ENCODE measurements around the gene TDRD9. TPM values are rescaled to one million over a fixed set of nuclear protein-coding genes. Genes with fewer than 3 reads are reported as not detected.

TDRD9 gene
- total RNA-seq, 1 experiment from 2014 or later, result 0.07 TPM

GRCh38 chr14:104025534-104025933 is 97.3 kb downstream of the TDRD9 start:
- Histone ChIP-seq H4K20me1 (ENCODE audit: low read length) (no peaks in the 10 kb centered on the region), H3K27me3 (ENCODE audit: low read length) (peaks cover 17% of the 10 kb centered on the region; the same call in 1 of the 2 replicates), H3K9me3 (ENCODE audit: low read length) (no peaks in the 10 kb centered on the region), H3K9me2 (replicated peaks; ENCODE audit: low read length) (no peaks in the 10 kb centered on the region), H3K4me1 (ENCODE audit: insufficient read depth, low read length) (no peaks in the 10 kb centered on the region), H3K4me3 (ENCODE audit: low read length) (no peak overlapping the region), H3K9ac (ENCODE audit: low read length) (no peak overlapping the region), H3F3A (ENCODE audit: low read length, unreplicated experiment) (no peaks in the 10 kb centered on the region), H3K79me2 (ENCODE audit: low read length) (no peaks in the 10 kb centered on the region), H3K4me2 (ENCODE audit: low read length) (no peak overlapping the region), H2AFZ (ENCODE audit: low read length) (no peak overlapping the region), H3K27ac (ENCODE audit: low read length) (no peak overlapping the region), H3K36me3 (ENCODE audit: low read depth, low read length) (no peaks in the 10 kb centered on the region)
- ATAC-seq (no peak), DNase-seq (no peak)
- ChIA-PET POLR2A (ENCODE audit: unreplicated experiment) (no interaction called here), CTCF (no interaction called here)
- no peak for TF ChIP-seq EZH2phosphoT487 (IDR thresholded peaks at IDR 0.05; ENCODE audit: borderline replicate concordance, low read length)
- TF ChIP-seq CTCF (conservative IDR thresholded peaks at IDR 0.05; ENCODE audit: low read depth, low read length), result no peak
- TF ChIP-seq EZH2 (IDR thresholded peaks at IDR 0.05; ENCODE audit: low read length, unreplicated experiment), result no peak
- no TSS peak for BruUV-seq (replicated peaks)
- intact Hi-C loops (cut with micrococcal nuclease), result no loop called here

- intact Hi-C loops (cut with micrococcal nuclease), result no loop called here
- Histone ChIP-seq H3K36me3 (ENCODE audit: low read depth, low read length) (no peaks in the 10 kb centered on the region), H3K27ac (ENCODE audit: low read length) (no peak overlapping the region), H2AFZ (ENCODE audit: low read length) (no peak overlapping the region), H4K20me1 (ENCODE audit: low read length) (no peaks in the 10 kb centered on the region), H3K27me3 (ENCODE audit: low read length) (peaks cover 17% of the 10 kb centered on the region; the same call in 1 of the 2 replicates), H3K9ac (ENCODE audit: low read length) (no peak overlapping the region), H3F3A (ENCODE audit: low read length, unreplicated experiment) (no peaks in the 10 kb centered on the region), H3K4me2 (ENCODE audit: low read length) (no peak overlapping the region), H3K9me3 (ENCODE audit: low read length) (no peaks in the 10 kb centered on the region), H3K4me1 (ENCODE audit: insufficient read depth, low read length) (no peaks in the 10 kb centered on the region), H3K4me3 (ENCODE audit: low read length) (no peak overlapping the region), H3K9me2 (replicated peaks; ENCODE audit: low read length) (no peaks in the 10 kb centered on the region), H3K79me2 (ENCODE audit: low read length) (no peaks in the 10 kb centered on the region)
- BruUV-seq (replicated peaks), result no TSS peak
- ATAC-seq (no peak), DNase-seq (no peak)
- ChIA-PET POLR2A (ENCODE audit: unreplicated experiment) (no interaction called here), CTCF (no interaction called here)
- no peak for TF ChIP-seq EZH2phosphoT487 (IDR thresholded peaks at IDR 0.05; ENCODE audit: borderline replicate concordance, low read length)
- TF ChIP-seq CTCF (conservative IDR thresholded peaks at IDR 0.05; ENCODE audit: low read depth, low read length), result no peak
- TF ChIP-seq EZH2 (IDR thresholded peaks at IDR 0.05; ENCODE audit: low read length, unreplicated experiment), result no peak
These were observed 97.8 kb downstream of the TDRD9 start for GRCh38 chr14:104026024-104026423.

GRCh38 chr14:104030958-104031357 is 102.7 kb downstream of the TDRD9 start:
- H3K27ac ChIP-seq (ENCODE audit: low read length), result no peak overlapping the region
- POLR2A ChIA-PET (ENCODE audit: unreplicated experiment), result no interaction called here

More at GRCh38 chr14:104030958-104031357, 102.7 kb downstream of the TDRD9 start:
- Histone ChIP-seq H3K9me3 (ENCODE audit: low read length) (no peaks in the 10 kb centered on the region), H3K4me3 (ENCODE audit: low read length) (no peak overlapping the region), H3K79me2 (ENCODE audit: low read length) (no peaks in the 10 kb centered on the region), H3K36me3 (ENCODE audit: low read depth, low read length) (no peaks in the 10 kb centered on the region), H2AFZ (ENCODE audit: low read length) (no peak overlapping the region), H4K20me1 (ENCODE audit: low read length) (no peaks in the 10 kb centered on the region), H3K4me2 (ENCODE audit: low read length) (no peak overlapping the region), H3K9ac (ENCODE audit: low read length) (no peak overlapping the region), H3F3A (ENCODE audit: low read length, unreplicated experiment) (no peaks in the 10 kb centered on the region), H3K4me1 (ENCODE audit: insufficient read depth, low read length) (no peaks in the 10 kb centered on the region), H3K9me2 (replicated peaks; ENCODE audit: low read length) (no peaks in the 10 kb centered on the region), H3K27me3 (ENCODE audit: low read length) (peaks cover 17% of the 10 kb centered on the region; the same call in 1 of the 2 replicates)
- no peak for TF ChIP-seq CTCF (conservative IDR thresholded peaks at IDR 0.05; ENCODE audit: low read depth, low read length)
- no peak for TF ChIP-seq EZH2 (IDR thresholded peaks at IDR 0.05; ENCODE audit: low read length, unreplicated experiment)
- no peak for TF ChIP-seq EZH2phosphoT487 (IDR thresholded peaks at IDR 0.05; ENCODE audit: borderline replicate concordance, low read length)
- intact Hi-C loops (cut with micrococcal nuclease), result no loop called here
- no TSS peak for BruUV-seq (replicated peaks)
- DNase-seq (no peak), ATAC-seq (no peak)
- CTCF ChIA-PET, result no interaction called here
